ENCODE data around the gene GNAT1.
"Not testable (repeated sequence)": the region's sequence is repeated elsewhere in the genome, so short reads cannot be mapped to it uniquely, and the experiment has no call there.

The GNAT1 gene

GRCh38 chr3:50226888-50227389, 35.5 kb downstream of the GNAT1 start:
- peak; percentile 60 for ATAC-seq

GRCh38 chr3:50227390-50228183, 36.2 kb downstream of the GNAT1 start:
- TF ChIP-seq TSHZ2 (CRISPR knock-in tag; IDR thresholded peaks at IDR 0.05) (0 out of 2 replicates have a peak, but pooled peaks have one; percentile 32), ZFP3 (CRISPR knock-in tag; IDR thresholded peaks at IDR 0.05) (no peak)
- peak; percentile 86 for ATAC-seq

More at GRCh38 chr3:50226888-50227389, 35.5 kb downstream of the GNAT1 start:
- TF ChIP-seq GLIS3 (CRISPR knock-in tag; IDR thresholded peaks at IDR 0.05) (no peak), ESRRG (CRISPR knock-in tag; IDR thresholded peaks at IDR 0.05) (no peak), ZNF8 (CRISPR knock-in tag; IDR thresholded peaks at IDR 0.05) (no peak), ZC3H10 (CRISPR knock-in tag; IDR thresholded peaks at IDR 0.05) (no peak), PATZ1 (CRISPR knock-in tag; IDR thresholded peaks at IDR 0.05; ENCODE audit: borderline replicate concordance) (no peak), ZFP30 (CRISPR knock-in tag; IDR thresholded peaks at IDR 0.05) (no peak), RARB (CRISPR knock-in tag; IDR thresholded peaks at IDR 0.05) (no peak), OSR1 (CRISPR knock-in tag; IDR thresholded peaks at IDR 0.05) (no peak), SNAI2 (CRISPR knock-in tag; IDR thresholded peaks at IDR 0.05) (no peak), TSHZ2 (CRISPR knock-in tag; IDR thresholded peaks at IDR 0.05) (no peak), CSDC2 (CRISPR knock-in tag; IDR thresholded peaks at IDR 0.05) (no peak), BACH2 (CRISPR knock-in tag; IDR thresholded peaks at IDR 0.05; ENCODE audit: borderline replicate concordance) (no peak), ZNF565 (CRISPR knock-in tag; conservative IDR thresholded peaks at IDR 0.05; ENCODE audit: low read depth) (no peak), ZFP3 (CRISPR knock-in tag; IDR thresholded peaks at IDR 0.05) (no peak), POU6F1 (CRISPR knock-in tag; IDR thresholded peaks at IDR 0.05; ENCODE audit: borderline replicate concordance, low read depth) (no peak), PPARA (CRISPR knock-in tag; IDR thresholded peaks at IDR 0.05; ENCODE audit: borderline replicate concordance) (no peak), ISL1 (CRISPR knock-in tag; IDR thresholded peaks at IDR 0.05) (no peak), TCF4 (CRISPR knock-in tag; IDR thresholded peaks at IDR 0.05; ENCODE audit: borderline replicate concordance) (no peak), TOX (CRISPR knock-in tag; IDR thresholded peaks at IDR 0.05; ENCODE audit: borderline replicate concordance) (no peak)
- TF ChIP-seq, protein P1, sequence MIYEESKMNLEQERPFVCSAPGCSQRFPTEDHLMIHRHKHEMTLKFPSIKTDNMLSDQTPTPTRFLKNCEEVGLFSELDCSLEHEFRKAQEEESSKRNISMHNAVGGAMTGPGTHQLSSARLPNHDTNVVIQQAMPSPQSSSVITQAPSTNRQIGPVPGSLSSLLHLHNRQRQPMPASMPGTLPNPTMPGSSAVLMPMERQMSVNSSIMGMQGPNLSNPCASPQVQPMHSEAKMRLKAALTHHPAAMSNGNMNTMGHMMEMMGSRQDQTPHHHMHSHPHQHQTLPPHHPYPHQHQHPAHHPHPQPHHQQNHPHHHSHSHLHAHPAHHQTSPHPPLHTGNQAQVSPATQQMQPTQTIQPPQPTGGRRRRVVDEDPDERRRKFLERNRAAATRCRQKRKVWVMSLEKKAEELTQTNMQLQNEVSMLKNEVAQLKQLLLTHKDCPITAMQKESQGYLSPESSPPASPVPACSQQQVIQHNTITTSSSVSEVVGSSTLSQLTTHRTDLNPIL (CRISPR knock-in tag; IDR thresholded peaks at IDR 0.05; ENCODE audit: low read depth) = no peak

GRCh38 chr3:50228184-50228763, 36.9 kb downstream of the GNAT1 start:
- not testable (repeated sequence) for ATAC-seq

Measured in SK-N-SH treated with all-trans-retinoic acid at 6 μM for 48 hours (cell line).